H9 (cell line): ENCODE results near the gene MAPK8. TPM values are rescaled to one million over a fixed set of nuclear protein-coding genes. Genes with fewer than 3 reads are reported as not detected.

Source experiments
- DNase-seq: peaks from one replicate; pipeline ENCODE4 v3.0.0-alpha.2; 2017
- H2AFZ ChIP-seq: one replicate; pipeline ENCODE4 v1.6.1; 2013; ENCODE audit warnings: mild to moderate bottlenecking, low read length, control low read depth, moderate library complexity
- H2AK5ac ChIP-seq: 2 replicates; pipeline ENCODE4 v1.6.1; 2013; ENCODE audit warnings: low read length, control low read depth, mixed read lengths; ENCODE audit not compliant: insufficient read length
- H2BK120ac ChIP-seq: one replicate; pipeline ENCODE4 v1.6.1; 2013; ENCODE audit warnings: low read depth, mild to moderate bottlenecking, low read length, control low read depth, inconsistent platforms; ENCODE audit not compliant: poor library complexity, severe bottlenecking
- H2BK12ac ChIP-seq: 2 replicates; pipeline ENCODE4 v1.6.1; 2013; ENCODE audit warnings: low read length, control low read depth, mixed read lengths, low read depth; ENCODE audit not compliant: insufficient read length
- H2BK15ac ChIP-seq: 2 replicates; pipeline ENCODE4 v1.6.1; 2013; ENCODE audit warnings: low read depth, low read length, control low read depth
- H2BK20ac ChIP-seq: one replicate; pipeline ENCODE4 v1.6.1; 2013; ENCODE audit warnings: low read depth, mild to moderate bottlenecking, low read length, control low read depth, inconsistent platforms; ENCODE audit not compliant: poor library complexity, severe bottlenecking
- H2BK5ac ChIP-seq: 2 replicates; pipeline ENCODE4 v1.6.1; 2013; ENCODE audit warnings: low read length, control low read depth, mixed read lengths; ENCODE audit not compliant: insufficient read length
- H3K14ac ChIP-seq: 2 replicates; pipeline ENCODE4 v1.6.1; 2013; ENCODE audit warnings: low read length, control low read depth; ENCODE audit not compliant: insufficient read depth
- H3K18ac ChIP-seq: 2 replicates; pipeline ENCODE4 v1.6.1; 2013; ENCODE audit warnings: low read depth, mild to moderate bottlenecking, mixed read lengths, low read length, control low read depth; ENCODE audit not compliant: insufficient read length
- H3K23ac ChIP-seq: 2 replicates; pipeline ENCODE4 v1.6.1; 2013; ENCODE audit warnings: low read length, control low read depth, mixed read lengths, low read depth; ENCODE audit not compliant: insufficient read length
- H3K23me2 ChIP-seq: 2 replicates; pipeline ENCODE4 v1.6.1; 2013; ENCODE audit warnings: low read depth, mild to moderate bottlenecking, mixed read lengths, low read length, control low read depth; ENCODE audit not compliant: insufficient read length, poor library complexity, severe bottlenecking
- H3K27ac ChIP-seq: 2 replicates; pipeline ENCODE4 v1.5.1; 2013; ENCODE audit warnings: low read length, control low read depth, mixed read lengths, low read depth; ENCODE audit not compliant: insufficient read length
- H3K27me3 ChIP-seq: 2 replicates; pipeline ENCODE4 v1.6.1; 2013; ENCODE audit warnings: low read length, control low read depth, inconsistent platforms; ENCODE audit not compliant: insufficient read depth
- H3K4ac ChIP-seq: 2 replicates; pipeline ENCODE4 v1.6.1; 2013; ENCODE audit warnings: low read depth, mild to moderate bottlenecking, control low read depth, inconsistent platforms, low read length, moderate library complexity
- H3K4me1 ChIP-seq: 2 replicates; pipeline ENCODE4 v1.6.1; 2013; ENCODE audit warnings: low read length, control low read depth, inconsistent platforms; ENCODE audit not compliant: insufficient read depth
- H3K4me2 ChIP-seq: 2 replicates; pipeline ENCODE4 v1.6.1; 2013; ENCODE audit warnings: low read length, control low read depth, mixed read lengths; ENCODE audit not compliant: insufficient read length, insufficient read depth
- H3K56ac ChIP-seq: 2 replicates; pipeline ENCODE4 v1.6.1; 2013; ENCODE audit warnings: low read depth, mild to moderate bottlenecking, mixed read lengths, low read length, control low read depth; ENCODE audit not compliant: insufficient read length
- H3K79me1 ChIP-seq: 2 replicates; pipeline ENCODE4 v1.6.1; 2013; ENCODE audit warnings: low read depth, mild to moderate bottlenecking, moderate library complexity, low read length, control low read depth, inconsistent platforms; ENCODE audit not compliant: insufficient read depth, poor library complexity, severe bottlenecking
- H3K79me2 ChIP-seq: 2 replicates; pipeline ENCODE4 v1.6.1; 2013; ENCODE audit warnings: low read length, control low read depth, inconsistent platforms; ENCODE audit not compliant: insufficient read depth
- H3K9ac ChIP-seq: 2 replicates; pipeline ENCODE4 v1.6.1; 2013; ENCODE audit warnings: low read length, control low read depth, mixed read lengths; ENCODE audit not compliant: insufficient read length; ENCODE audit errors: extremely low read depth
- H3K9me3 ChIP-seq: one replicate; pipeline ENCODE4 v1.6.1; 2013; ENCODE audit warnings: low read depth, low read length, inconsistent platforms; ENCODE audit not compliant: control insufficient read depth
- H3T11ph ChIP-seq: one replicate; pipeline ENCODE4 v1.6.1; 2013; ENCODE audit warnings: mild to moderate bottlenecking, low read length, control low read depth, inconsistent platforms
- H4K20me1 ChIP-seq: one replicate; pipeline ENCODE4 v1.6.1; 2013; ENCODE audit not compliant: control insufficient read depth, insufficient read length, insufficient read depth
- H4K5ac ChIP-seq: 2 replicates; pipeline ENCODE4 v1.6.1; 2013; ENCODE audit warnings: low read depth, mild to moderate bottlenecking, mixed read lengths, low read length, control low read depth; ENCODE audit not compliant: insufficient read length
- H4K8ac ChIP-seq: replicated peaks from 2 replicates; pipeline ENCODE4 v1.6.1; 2013; ENCODE audit warnings: low read length, control low read depth, mixed read lengths, low read depth; ENCODE audit not compliant: insufficient read length
- H4K91ac ChIP-seq: 2 replicates; pipeline ENCODE4 v1.6.1; 2013; ENCODE audit warnings: low read depth, mild to moderate bottlenecking, moderate library complexity, mixed read lengths, low read length, control low read depth; ENCODE audit not compliant: insufficient read length
- H3K27ac Mint-ChIP-seq, 3 experiments: 2 replicates in 2 of 3; 3 replicates in 1 of 3; pipeline ENCODE4 v1.8.0; 2020 to 2021; ENCODE audit warnings: mixed read lengths in 3 of 3, mild to moderate bottlenecking in 1 of 3, moderate library complexity in 1 of 3
- H3K27me3 Mint-ChIP-seq: 2 replicates; pipeline ENCODE4 v1.8.0; 2021; ENCODE audit warnings: low read depth, mild to moderate bottlenecking, moderate library complexity, mixed read lengths
- H3K36me3 Mint-ChIP-seq, 3 experiments: 2 replicates in 2 of 3; 3 replicates in 1 of 3; pipeline ENCODE4 v1.8.0; 2020 to 2021; ENCODE audit warnings: low read depth in 3 of 3, mixed read lengths in 3 of 3; ENCODE audit not compliant: insufficient read depth in 1 of 3
- H3K4me1 Mint-ChIP-seq, 2 experiments: 2 replicates each; pipeline ENCODE4 v1.8.0; 2020; ENCODE audit warnings: mixed read lengths in 2 of 2
- H3K4me3 Mint-ChIP-seq, 2 experiments: 2 replicates in 1 of 2; 3 replicates in 1 of 2; pipeline ENCODE4 v1.8.0; 2020 to 2021; ENCODE audit warnings: mild to moderate bottlenecking in 2 of 2, mixed read lengths in 2 of 2, moderate library complexity in 1 of 2
- H3K9me3 Mint-ChIP-seq, 2 experiments: 2 replicates in 1 of 2; 3 replicates in 1 of 2; pipeline ENCODE4 v1.8.0; 2020; ENCODE audit warnings: mild to moderate bottlenecking in 2 of 2, mixed read lengths in 2 of 2, moderate library complexity in 1 of 2
- WGBS: extraction: QIAGEN DNeasy Blood & Tissue Kit; methylation state at CpG from one replicate; pipeline ENCODE4 v1.1.7; 2013; ENCODE audit warnings: missing lambda C conversion rate, low lambda C conversion rate, mixed read lengths; ENCODE audit not compliant: insufficient read length; ENCODE audit errors: extremely low coverage; 5-methylcytosine and 5-hydroxymethylcytosine counted together
- total RNA-seq: library from RNA; stranded (reverse); gene quantifications from 2 replicates; pipeline ENCODE4 v1.2.1, GENCODE V29; 2021
- TF ChIP-seq, protein P1 (sequence below): fragments of 200-600 bp; sonication (generic); conservative IDR thresholded peaks from 3 replicates; pipeline ENCODE4 v1.8.0; 2021; ENCODE audit warnings: antibody characterized with exemption, mild to moderate bottlenecking

MAPK8 gene
- total RNA-seq, 1 experiment from 2014 or later: 52.0 TPM

DNA sequence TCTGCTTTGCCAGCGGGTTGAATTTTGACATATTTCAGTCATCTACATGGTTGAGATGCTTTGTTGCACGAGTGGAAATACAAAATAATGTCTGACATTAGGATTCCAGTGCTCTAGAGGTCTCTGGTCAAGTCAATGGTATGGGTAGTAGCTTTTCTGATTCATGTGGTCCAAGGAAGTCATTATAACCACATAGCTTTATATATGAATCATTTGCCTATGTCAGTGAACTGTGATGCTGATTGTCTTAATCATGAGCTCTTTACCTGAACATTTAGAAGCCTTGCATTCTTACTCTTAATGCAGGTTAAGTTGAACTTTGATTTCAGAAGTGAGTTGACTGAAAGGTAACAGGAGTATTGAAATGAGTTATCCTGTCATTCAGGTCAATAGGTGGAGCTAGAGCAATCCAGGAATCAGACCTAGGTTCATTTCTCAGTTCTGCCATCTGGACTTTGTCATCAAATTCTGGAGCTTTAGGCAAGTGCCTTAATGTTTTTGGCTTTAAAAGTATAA, 3.3 kb downstream of the MAPK8 start:
- no CpG with 5 or more reads among the region's 2 CpGs for WGBS
- no peak overlapping the region for H2AK5ac ChIP-seq
- H3K27ac ChIP-seq: no peak overlapping the region
- no peak overlapping the region for H3K18ac ChIP-seq
- no peak overlapping the region for H3K14ac ChIP-seq
- H3K9ac ChIP-seq: no peak overlapping the region
- H3K4me1 ChIP-seq: no peaks in the 10 kb centered on the region
- H3K79me2 ChIP-seq: peaks cover 8% of the 10 kb centered on the region; the same call in 1 of the 2 replicates
- no peak overlapping the region for H4K91ac ChIP-seq
- Mint-ChIP-seq H3K36me3 (peaks cover 0 to 5% (median 3%) of the 10 kb centered on the region in 3 experiments; a peak in 4 of 7 replicates), H3K9me3 (no peaks in the 10 kb centered on the region), H3K27me3 (peaks cover 10% of the 10 kb centered on the region), H3K4me1 (peaks cover 17 to 23% of the 10 kb centered on the region in 2 experiments), H3K27ac (no peak overlapping the region; a peak in 1 of 7 replicates), H3K4me3 (no peak overlapping the region)
- no peak overlapping the region for H4K8ac ChIP-seq
- TF ChIP-seq, protein P1, sequence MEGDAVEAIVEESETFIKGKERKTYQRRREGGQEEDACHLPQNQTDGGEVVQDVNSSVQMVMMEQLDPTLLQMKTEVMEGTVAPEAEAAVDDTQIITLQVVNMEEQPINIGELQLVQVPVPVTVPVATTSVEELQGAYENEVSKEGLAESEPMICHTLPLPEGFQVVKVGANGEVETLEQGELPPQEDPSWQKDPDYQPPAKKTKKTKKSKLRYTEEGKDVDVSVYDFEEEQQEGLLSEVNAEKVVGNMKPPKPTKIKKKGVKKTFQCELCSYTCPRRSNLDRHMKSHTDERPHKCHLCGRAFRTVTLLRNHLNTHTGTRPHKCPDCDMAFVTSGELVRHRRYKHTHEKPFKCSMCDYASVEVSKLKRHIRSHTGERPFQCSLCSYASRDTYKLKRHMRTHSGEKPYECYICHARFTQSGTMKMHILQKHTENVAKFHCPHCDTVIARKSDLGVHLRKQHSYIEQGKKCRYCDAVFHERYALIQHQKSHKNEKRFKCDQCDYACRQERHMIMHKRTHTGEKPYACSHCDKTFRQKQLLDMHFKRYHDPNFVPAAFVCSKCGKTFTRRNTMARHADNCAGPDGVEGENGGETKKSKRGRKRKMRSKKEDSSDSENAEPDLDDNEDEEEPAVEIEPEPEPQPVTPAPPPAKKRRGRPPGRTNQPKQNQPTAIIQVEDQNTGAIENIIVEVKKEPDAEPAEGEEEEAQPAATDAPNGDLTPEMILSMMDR: peak; percentile 57
- H4K20me1 ChIP-seq: no peaks in the 10 kb centered on the region
- H4K5ac ChIP-seq: no peak overlapping the region
- no peak overlapping the region for H2AFZ ChIP-seq
- no peak overlapping the region for H3K23ac ChIP-seq
- H2BK20ac ChIP-seq: no peak overlapping the region
- no peak overlapping the region for H3K4me2 ChIP-seq
- no peak overlapping the region for H2BK120ac ChIP-seq
- no peak overlapping the region for H3K56ac ChIP-seq
- H2BK12ac ChIP-seq: no peak overlapping the region
- H3K79me1 ChIP-seq: no peaks in the 10 kb centered on the region
- no peak overlapping the region for H3T11ph ChIP-seq
- H3K27me3 ChIP-seq: no peaks in the 10 kb centered on the region
- no peaks in the 10 kb centered on the region for H3K23me2 ChIP-seq
- H2BK5ac ChIP-seq: no peak overlapping the region
- H2BK15ac ChIP-seq: no peak overlapping the region
- H3K4ac ChIP-seq: no peak overlapping the region
- H3K9me3 ChIP-seq: no peaks in the 10 kb centered on the region
- no peak for DNase-seq
